Rectal smooth muscle tissue (tissue), 1 donor: Measurements from ENCODE around the gene CXCL9.
"Not testable (repeated sequence)": the region's sequence is repeated elsewhere in the genome, so short reads cannot be mapped to it uniquely, and the experiment has no call there.

Experiments
- H3K27ac ChIP-seq: one replicate; pipeline ENCODE4 v1.7.0; 2013; ENCODE audit warnings: low read depth, low read length, inconsistent platforms
- H3K27me3 ChIP-seq: one replicate; pipeline ENCODE4 v1.7.0; 2013; ENCODE audit warnings: low read length; ENCODE audit not compliant: control insufficient read depth, insufficient read depth
- H3K36me3 ChIP-seq: one replicate; pipeline ENCODE4 v1.7.0; 2013; ENCODE audit warnings: low read length; ENCODE audit not compliant: control insufficient read depth, insufficient read depth
- H3K4me1 ChIP-seq: one replicate; pipeline ENCODE4 v1.7.0; 2013; ENCODE audit warnings: low read length; ENCODE audit not compliant: control insufficient read depth, insufficient read depth
- H3K4me3 ChIP-seq: one replicate; pipeline ENCODE4 v1.7.0; 2013; ENCODE audit warnings: low read length
- H3K9ac ChIP-seq: one replicate; pipeline ENCODE4 v1.7.0; 2013; ENCODE audit warnings: low read length

Gene CXCL9

GRCh38 chr4:75985116-75985515 lies 22.2 kb downstream of the CXCL9 start:
- no peak overlapping the region for H3K4me3 ChIP-seq
- no peaks in the 10 kb centered on the region for H3K27me3 ChIP-seq
- H3K4me1 ChIP-seq, result peaks cover 8% of the 10 kb centered on the region
- no peak overlapping the region for H3K27ac ChIP-seq
- H3K36me3 ChIP-seq, result no peaks in the 10 kb centered on the region
- no peak overlapping the region for H3K9ac ChIP-seq

- no peaks in the 10 kb centered on the region for H3K27me3 ChIP-seq
- H3K4me1 ChIP-seq, result no peaks in the 10 kb centered on the region
- peaks cover 14% of the 10 kb centered on the region for H3K36me3 ChIP-seq
- H3K4me3 ChIP-seq, result no peak overlapping the region
- H3K9ac ChIP-seq, result no peak overlapping the region
- no peak overlapping the region for H3K27ac ChIP-seq
These were observed 26.7 kb downstream of the CXCL9 start for GRCh38 chr4:75980576-75980975.

GRCh38 chr4:75976177-75976576 lies 31.1 kb downstream of the CXCL9 start:
- H3K27ac ChIP-seq, result no peak overlapping the region
- H3K27me3 ChIP-seq, result no peaks in the 10 kb centered on the region
- H3K9ac ChIP-seq, result no peak overlapping the region
- peaks cover 18% of the 10 kb centered on the region for H3K36me3 ChIP-seq
- H3K4me1 ChIP-seq, result no peaks in the 10 kb centered on the region
- no peak overlapping the region for H3K4me3 ChIP-seq

GRCh38 chr4:75973766-75974165 lies 33.5 kb downstream of the CXCL9 start:
- Histone ChIP-seq H3K4me1 (no peaks in the 10 kb centered on the region), H3K4me3 (no peak overlapping the region), H3K36me3 (peaks cover 26% of the 10 kb centered on the region), H3K9ac (no peak overlapping the region), H3K27me3 (no peaks in the 10 kb centered on the region), H3K27ac (no peak overlapping the region)

GRCh38 chr4:75968084-75968483 lies 39.2 kb downstream of the CXCL9 start:
- H3K27me3 ChIP-seq, result no peaks in the 10 kb centered on the region
- H3K4me1 ChIP-seq, result no peaks in the 10 kb centered on the region
- peaks cover 21% of the 10 kb centered on the region for H3K36me3 ChIP-seq
- H3K9ac ChIP-seq, result no peak overlapping the region
- H3K27ac ChIP-seq, result no peak overlapping the region
- no peak overlapping the region for H3K4me3 ChIP-seq

- Histone ChIP-seq H3K36me3 (peaks cover 20% of the 10 kb centered on the region), H3K4me1 (no peaks in the 10 kb centered on the region), H3K4me3 (no peak overlapping the region), H3K27ac (no peak overlapping the region), H3K9ac (no peak overlapping the region), H3K27me3 (no peaks in the 10 kb centered on the region)
These were observed 43.8 kb downstream of the CXCL9 start for GRCh38 chr4:75963558-75963957.

GRCh38 chr4:75962072-75962471 lies 45.2 kb downstream of the CXCL9 start:
- not testable (repeated sequence) for H3K4me3 ChIP-seq, H3K27ac ChIP-seq, H3K27me3 ChIP-seq, H3K9ac ChIP-seq, H3K4me1 ChIP-seq
- H3K36me3 ChIP-seq, result peaks cover 32% of the 10 kb centered on the region

GRCh38 chr4:75958546-75958945 lies 48.8 kb downstream of the CXCL9 start:
- H3K9ac ChIP-seq, H3K27me3 ChIP-seq, H3K4me1 ChIP-seq, H3K4me3 ChIP-seq, H3K27ac ChIP-seq: not testable (repeated sequence)
- H3K36me3 ChIP-seq, result peaks cover 42% of the 10 kb centered on the region

- not testable (repeated sequence) for H3K27me3 ChIP-seq, H3K4me3 ChIP-seq, H3K4me1 ChIP-seq, H3K27ac ChIP-seq, H3K9ac ChIP-seq
- H3K36me3 ChIP-seq, result peaks cover 40% of the 10 kb centered on the region
These were observed 52.5 kb downstream of the CXCL9 start for GRCh38 chr4:75954811-75955210.

GRCh38 chr4:75953509-75953908 lies 53.8 kb downstream of the CXCL9 start:
- no peaks in the 10 kb centered on the region for H3K27me3 ChIP-seq
- H3K4me1 ChIP-seq, result no peaks in the 10 kb centered on the region
- H3K27ac ChIP-seq, result no peak overlapping the region
- H3K4me3 ChIP-seq, result no peak overlapping the region
- H3K36me3 ChIP-seq, result peaks cover 36% of the 10 kb centered on the region
- H3K9ac ChIP-seq, result no peak overlapping the region
